GM12891 (cell line): ENCODE data around the gene TLE6.

ENCODE experiments used
- DNase-seq: peaks from one replicate; pipeline ENCODE4 v3.0.0; 2011; ENCODE audit warnings: low spot score; ENCODE audit not compliant: insufficient read length
- FAIRE-seq: peaks from 2 replicates; lab custom pipeline; 2011; peaks lifted over from hg19 to GRCh38; lab: Jason Lieb, UNC
- PAX5 ChIP-seq: IDR thresholded peaks from 2 replicates; pipeline ENCODE4 v1.6.1; 2011; ENCODE audit warnings: low read length, moderate library complexity, mild to moderate bottlenecking; ENCODE audit not compliant: insufficient read depth, severe bottlenecking
- POLR2A ChIP-seq: IDR thresholded peaks from 2 replicates; pipeline ENCODE4 v1.6.1; 2011; ENCODE audit warnings: low read depth, low read length, control low read depth
- POLR2AphosphoS5 ChIP-seq: IDR thresholded peaks from 2 replicates; pipeline ENCODE4 v1.6.1; 2011; ENCODE audit warnings: low read depth, low read length, control low read depth
- POU2F2 ChIP-seq: IDR thresholded peaks from 2 replicates; pipeline ENCODE4 v1.6.1; 2011; ENCODE audit warnings: low read depth, mild to moderate bottlenecking, control low read depth, low read length, moderate library complexity
- SPI1 ChIP-seq: IDR thresholded peaks from 2 replicates; pipeline ENCODE4 v1.6.1; 2011; ENCODE audit warnings: low read depth, low read length, control low read depth
- TAF1 ChIP-seq: IDR thresholded peaks from 2 replicates; pipeline ENCODE4 v1.6.1; 2011; ENCODE audit warnings: low read depth, low read length, control low read depth

TLE6 gene

GRCh38 chr19:3038214-3038613, 60.9 kb downstream of the TLE6 start:
- TF ChIP-seq POLR2A = no peak
- TF ChIP-seq TAF1 = no peak
- no peak for TF ChIP-seq PAX5
- TF ChIP-seq POLR2AphosphoS5 = no peak
- TF ChIP-seq POU2F2 = no peak
- TF ChIP-seq SPI1 = no peak
- no peak for DNase-seq
- no peak for FAIRE-seq

GRCh38 chr19:3039125-3039524, 61.8 kb downstream of the TLE6 start:
- TF ChIP-seq TAF1 (no peak), POLR2A (no peak)
- DNase-seq = no peak
- no peak for FAIRE-seq

GRCh38 chr19:3039641-3040077, 62.3 kb downstream of the TLE6 start:
- TF ChIP-seq PAX5 (no peak), POU2F2 (no peak), SPI1 (no peak), POLR2AphosphoS5 (no peak), POLR2A (no peak), TAF1 (no peak)
- DNase-seq = no peak
- no peak for FAIRE-seq

GRCh38 chr19:3041327-3041726, 64.0 kb downstream of the TLE6 start:
- no peak for FAIRE-seq
- no peak for TF ChIP-seq TAF1
- TF ChIP-seq SPI1 = no peak
- no peak for TF ChIP-seq POLR2AphosphoS5
- no peak for TF ChIP-seq POLR2A
- no peak for TF ChIP-seq POU2F2
- TF ChIP-seq PAX5 = no peak
- DNase-seq = no peak

GRCh38 chr19:3041761-3042620, 64.6 kb downstream of the TLE6 start:
- TF ChIP-seq POU2F2 (no peak), POLR2AphosphoS5 (no peak), SPI1 (no peak), TAF1 (no peak), POLR2A (no peak), PAX5 (no peak)
- FAIRE-seq (no peak), DNase-seq (no peak)

GRCh38 chr19:3042621-3043267, 65.4 kb downstream of the TLE6 start:
- DNase-seq = no peak
- no peak for FAIRE-seq
- TF ChIP-seq POLR2A (no peak), POU2F2 (no peak), PAX5 (no peak), POLR2AphosphoS5 (no peak), SPI1 (no peak), TAF1 (no peak)
